KBM-7 (cell line): ENCODE data around the gene NRIP1.

Source experiments
- DNase-seq: peaks from one replicate; pipeline ENCODE4 v3.0.0-alpha.2; 2015
- in situ Hi-C: fragments of 300-500 bp; cut with MboI; formaldehyde crosslinking; loops from 2 replicates; pipeline ENCODE4 v1.14.3; 2020; ENCODE audit warnings: low sequenced_read_pairs, low pct_unique_long_range_greater_than_20kb, mixed read lengths

Gene NRIP1

GRCh38 chr21:15015622-15016471, 49.0 kb downstream of the NRIP1 start:
- no peak for DNase-seq
- in situ Hi-C loops, result no loop called here

GRCh38 chr21:15014221-15014620, 50.6 kb downstream of the NRIP1 start:
- no peak for DNase-seq
- in situ Hi-C loops, result no loop called here

GRCh38 chr21:15011967-15012366, 52.8 kb downstream of the NRIP1 start:
- in situ Hi-C loops, result no loop called here
- no peak for DNase-seq

GRCh38 chr21:15010645-15011044, 54.2 kb downstream of the NRIP1 start:
- in situ Hi-C loops, result no loop called here
- no peak for DNase-seq

- DNase-seq, result no peak
Observed at GRCh38 chr21:15009837-15010363, 54.9 kb downstream of the NRIP1 start.

GRCh38 chr21:15007716-15008296, 57.0 kb downstream of the NRIP1 start:
- in situ Hi-C loops, result no loop called here
- DNase-seq, result no peak

More at GRCh38 chr21:15009837-15010363, 54.9 kb downstream of the NRIP1 start:
- in situ Hi-C loops, result no loop called here

- in situ Hi-C loops, result no loop called here
Observed at GRCh38 chr21:15006594-15007230, 58.1 kb downstream of the NRIP1 start.

GRCh38 chr21:15005391-15005790, 59.4 kb downstream of the NRIP1 start:
- DNase-seq, result no peak
- in situ Hi-C loops, result no loop called here

More at GRCh38 chr21:15006594-15007230, 58.1 kb downstream of the NRIP1 start:
- no peak for DNase-seq

- in situ Hi-C loops, result no loop called here
- no peak for DNase-seq
Observed at GRCh38 chr21:15004721-15005370, 60.0 kb downstream of the NRIP1 start.

- no peak for DNase-seq
Observed at GRCh38 chr21:15003463-15004135, 61.2 kb downstream of the NRIP1 start.

GRCh38 chr21:15001857-15002606, 62.8 kb downstream of the NRIP1 start:
- in situ Hi-C loops, result no loop called here

More at GRCh38 chr21:15003463-15004135, 61.2 kb downstream of the NRIP1 start:
- in situ Hi-C loops, result no loop called here

GRCh38 chr21:15001113-15001512, 63.7 kb downstream of the NRIP1 start:
- in situ Hi-C loops, result no loop called here
- no peak for DNase-seq

More at GRCh38 chr21:15001857-15002606, 62.8 kb downstream of the NRIP1 start:
- no peak for DNase-seq

GRCh38 chr21:15000081-15000480, 64.7 kb downstream of the NRIP1 start:
- in situ Hi-C loops, result no loop called here
- DNase-seq, result no peak

GRCh38 chr21:14998784-14999183, 66.0 kb downstream of the NRIP1 start:
- no peak for DNase-seq
- in situ Hi-C loops, result no loop called here

GRCh38 chr21:14998336-14998735, 66.5 kb downstream of the NRIP1 start:
- no peak for DNase-seq
- in situ Hi-C loops, result no loop called here

GRCh38 chr21:14995695-14996490, 68.9 kb downstream of the NRIP1 start:
- no peak for DNase-seq
- in situ Hi-C loops, result no loop called here

- DNase-seq, result no peak
- in situ Hi-C loops, result no loop called here
Observed at GRCh38 chr21:14995226-14995625, 69.6 kb downstream of the NRIP1 start.
